ENCODE measurements around the gene SLC39A10. TPM values are rescaled to one million over a fixed set of nuclear protein-coding genes. Genes with fewer than 3 reads are reported as not detected.

The SLC39A10 gene
- total RNA-seq, 2 donors from 2014 or later: 26.3 to 27.6 TPM

DNA sequence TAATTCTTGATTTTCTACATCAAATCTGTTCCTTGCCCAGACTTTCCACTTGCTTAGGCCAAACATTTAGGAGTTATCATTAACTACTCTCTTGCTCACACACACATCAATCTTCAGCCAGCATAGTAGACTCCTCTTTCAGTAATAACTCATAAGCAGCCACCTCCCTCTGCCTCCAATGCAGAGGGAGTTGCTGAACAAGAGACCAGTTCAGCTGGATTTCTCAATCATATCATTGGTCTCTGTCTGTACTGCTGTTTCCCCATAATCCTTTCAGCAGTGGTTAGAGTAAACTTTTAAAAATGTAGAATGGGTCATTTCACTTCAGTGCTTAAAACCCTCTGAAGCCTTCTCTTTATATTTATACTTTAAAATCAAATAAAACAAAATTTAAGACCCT, 112.9 kb downstream of the SLC39A10 start:
- Histone ChIP-seq H3K4me3 (no peak overlapping the region), H3K27me3 (replicated peaks; ENCODE audit: insufficient read depth) (no peaks in the 10 kb centered on the region), H3K27ac (no peak overlapping the region), H3K36me3 (no peaks in the 10 kb centered on the region), H3K9me3 (no peaks in the 10 kb centered on the region), H3K4me1 (replicated peaks) (no peaks in the 10 kb centered on the region)
- no peak for DNase-seq (ENCODE audit: low spot score)
- TF ChIP-seq CTCF (IDR thresholded peaks at IDR 0.05) (no peak), POLR2A (IDR thresholded peaks at IDR 0.05) (no peak), POLR2AphosphoS5 (IDR thresholded peaks at IDR 0.05) (no peak)
- intact Hi-C loops (cut with DNase I): no loop called here

DNA sequence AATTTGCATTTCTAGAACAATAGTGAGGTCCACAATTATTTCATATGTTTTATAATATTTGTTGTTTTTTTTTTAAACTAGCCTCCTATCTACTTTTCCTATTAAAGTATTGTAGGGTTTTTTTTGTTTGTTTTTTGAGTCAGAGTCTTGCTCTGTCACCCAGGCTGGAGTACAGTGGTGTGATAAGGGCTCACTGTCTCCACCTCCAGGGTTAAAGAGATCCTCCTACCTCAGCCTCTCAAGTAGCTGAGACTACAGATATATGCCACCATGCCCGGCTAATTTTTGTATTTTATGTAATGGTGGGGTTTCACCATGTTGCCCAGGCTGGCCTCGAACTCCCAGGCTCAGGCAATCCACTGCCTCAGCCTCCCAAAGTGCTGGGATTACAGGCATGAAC, 122.5 kb downstream of the SLC39A10 start:
- no peak for TF ChIP-seq POLR2AphosphoS5 (IDR thresholded peaks at IDR 0.05)
- TF ChIP-seq CTCF (IDR thresholded peaks at IDR 0.05): no peak
- TF ChIP-seq POLR2A (IDR thresholded peaks at IDR 0.05): no peak
- Histone ChIP-seq H3K4me1 (replicated peaks) (no peaks in the 10 kb centered on the region), H3K27ac (no peak overlapping the region), H3K9me3 (no peaks in the 10 kb centered on the region), H3K27me3 (replicated peaks; ENCODE audit: insufficient read depth) (no peaks in the 10 kb centered on the region), H3K36me3 (no peaks in the 10 kb centered on the region), H3K4me3 (no peak overlapping the region)
- no peak for DNase-seq (ENCODE audit: low spot score)
- intact Hi-C loops (cut with DNase I): no loop called here
- WGBS: 85% methylated on average over 2 of the region's 2 CpGs

DNA sequence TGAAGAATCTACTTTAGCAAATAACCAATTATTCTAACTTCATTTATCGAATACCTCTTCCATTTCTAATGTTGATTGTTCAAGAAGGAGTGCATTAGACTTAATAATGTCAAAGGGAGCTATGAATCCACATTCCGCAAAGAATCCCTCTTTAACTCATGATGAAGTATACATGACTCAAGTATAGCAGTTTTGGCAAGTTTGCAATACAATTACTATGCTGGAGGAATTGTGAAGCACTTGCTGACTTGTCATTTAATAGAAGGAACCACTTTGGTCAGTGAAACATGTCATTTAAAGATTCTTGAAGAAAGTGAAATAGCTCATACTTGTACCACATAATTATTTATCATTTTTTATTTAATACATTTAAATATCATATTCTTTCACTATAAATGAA, 125.1 kb downstream of the SLC39A10 start:
- no peak for DNase-seq (ENCODE audit: low spot score)
- no peaks in the 10 kb centered on the region for H3K36me3 ChIP-seq
- no peaks in the 10 kb centered on the region for H3K27me3 ChIP-seq (replicated peaks; ENCODE audit: insufficient read depth)
- no peak overlapping the region for H3K27ac ChIP-seq
- no peaks in the 10 kb centered on the region for H3K4me1 ChIP-seq (replicated peaks)
- WGBS: 92% methylated on average over 2 of the region's 2 CpGs
- H3K9me3 ChIP-seq: no peaks in the 10 kb centered on the region
- H3K4me3 ChIP-seq: no peak overlapping the region
- no peak for TF ChIP-seq POLR2A (IDR thresholded peaks at IDR 0.05)
- no peak for TF ChIP-seq CTCF (IDR thresholded peaks at IDR 0.05)
- TF ChIP-seq POLR2AphosphoS5 (IDR thresholded peaks at IDR 0.05): no peak
- intact Hi-C loops (cut with DNase I): no loop called here

Small RNA genes within 50 kb of the gene (small RNA-seq; reads per million reads assigned to genes)
- gene RNU6-915P: 0 reads per million in 2 donors
